ENCODE data around the gene LDLRAD4. TPM values are rescaled to one million over a fixed set of nuclear protein-coding genes. Genes with fewer than 3 reads are reported as not detected.
A peak's percentile ranks its signal among the peaks of the same experiment; 100 is the strongest.

The LDLRAD4 gene
- total RNA-seq, 1 donor from 2014 or later = 18.4 TPM

DNA sequence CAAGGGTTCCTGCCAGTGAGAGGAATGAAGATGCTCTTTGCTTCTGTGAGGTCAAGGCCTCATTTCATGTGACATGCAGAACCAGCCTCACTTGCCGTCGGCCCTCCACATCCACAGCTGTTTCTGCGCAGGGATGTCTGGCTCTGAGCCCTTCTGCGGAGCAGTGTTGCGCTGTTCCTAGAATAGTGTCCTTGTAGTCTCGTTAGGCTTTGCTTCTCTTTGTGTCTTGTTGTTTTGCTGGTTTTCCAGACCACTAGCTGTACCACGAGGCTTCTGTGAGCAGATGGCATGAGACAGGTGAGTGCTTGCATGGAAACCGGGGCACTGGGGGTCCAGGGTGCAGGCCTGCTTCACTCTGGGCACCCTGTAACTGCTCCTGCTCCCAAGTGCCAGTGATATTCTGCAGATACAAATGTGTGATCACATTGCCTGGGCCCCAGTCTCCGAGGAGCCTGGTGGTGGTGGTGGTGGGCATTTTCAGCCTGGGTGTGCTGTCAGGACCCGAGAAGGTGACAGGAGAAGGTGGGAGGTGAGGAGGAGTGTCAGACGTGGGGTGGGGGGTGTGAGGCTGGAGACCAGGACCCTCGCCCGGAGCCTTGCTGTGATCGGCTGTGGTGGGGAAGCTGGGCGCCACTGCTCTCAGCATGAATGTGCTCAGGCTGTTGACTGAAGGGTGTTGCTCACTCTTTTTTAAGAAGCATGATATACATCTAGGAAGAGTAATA is 34.3 kb downstream of the LDLRAD4 start:
- no peak for ATAC-seq
- DNase-seq = peak; percentile 36
- Histone ChIP-seq H3K36me3 (no peaks in the 10 kb centered on the region), H3K9me3 (no peaks in the 10 kb centered on the region), H3K4me3 (no peak overlapping the region), H3K27ac (no peak overlapping the region), H3K27me3 (no peaks in the 10 kb centered on the region), H3K4me1 (no peaks in the 10 kb centered on the region)
- intact Hi-C loops (cut with DNase I) = no loop called here
- TF ChIP-seq, protein P1, sequence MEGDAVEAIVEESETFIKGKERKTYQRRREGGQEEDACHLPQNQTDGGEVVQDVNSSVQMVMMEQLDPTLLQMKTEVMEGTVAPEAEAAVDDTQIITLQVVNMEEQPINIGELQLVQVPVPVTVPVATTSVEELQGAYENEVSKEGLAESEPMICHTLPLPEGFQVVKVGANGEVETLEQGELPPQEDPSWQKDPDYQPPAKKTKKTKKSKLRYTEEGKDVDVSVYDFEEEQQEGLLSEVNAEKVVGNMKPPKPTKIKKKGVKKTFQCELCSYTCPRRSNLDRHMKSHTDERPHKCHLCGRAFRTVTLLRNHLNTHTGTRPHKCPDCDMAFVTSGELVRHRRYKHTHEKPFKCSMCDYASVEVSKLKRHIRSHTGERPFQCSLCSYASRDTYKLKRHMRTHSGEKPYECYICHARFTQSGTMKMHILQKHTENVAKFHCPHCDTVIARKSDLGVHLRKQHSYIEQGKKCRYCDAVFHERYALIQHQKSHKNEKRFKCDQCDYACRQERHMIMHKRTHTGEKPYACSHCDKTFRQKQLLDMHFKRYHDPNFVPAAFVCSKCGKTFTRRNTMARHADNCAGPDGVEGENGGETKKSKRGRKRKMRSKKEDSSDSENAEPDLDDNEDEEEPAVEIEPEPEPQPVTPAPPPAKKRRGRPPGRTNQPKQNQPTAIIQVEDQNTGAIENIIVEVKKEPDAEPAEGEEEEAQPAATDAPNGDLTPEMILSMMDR (IDR thresholded peaks at IDR 0.05) = no peak

DNA sequence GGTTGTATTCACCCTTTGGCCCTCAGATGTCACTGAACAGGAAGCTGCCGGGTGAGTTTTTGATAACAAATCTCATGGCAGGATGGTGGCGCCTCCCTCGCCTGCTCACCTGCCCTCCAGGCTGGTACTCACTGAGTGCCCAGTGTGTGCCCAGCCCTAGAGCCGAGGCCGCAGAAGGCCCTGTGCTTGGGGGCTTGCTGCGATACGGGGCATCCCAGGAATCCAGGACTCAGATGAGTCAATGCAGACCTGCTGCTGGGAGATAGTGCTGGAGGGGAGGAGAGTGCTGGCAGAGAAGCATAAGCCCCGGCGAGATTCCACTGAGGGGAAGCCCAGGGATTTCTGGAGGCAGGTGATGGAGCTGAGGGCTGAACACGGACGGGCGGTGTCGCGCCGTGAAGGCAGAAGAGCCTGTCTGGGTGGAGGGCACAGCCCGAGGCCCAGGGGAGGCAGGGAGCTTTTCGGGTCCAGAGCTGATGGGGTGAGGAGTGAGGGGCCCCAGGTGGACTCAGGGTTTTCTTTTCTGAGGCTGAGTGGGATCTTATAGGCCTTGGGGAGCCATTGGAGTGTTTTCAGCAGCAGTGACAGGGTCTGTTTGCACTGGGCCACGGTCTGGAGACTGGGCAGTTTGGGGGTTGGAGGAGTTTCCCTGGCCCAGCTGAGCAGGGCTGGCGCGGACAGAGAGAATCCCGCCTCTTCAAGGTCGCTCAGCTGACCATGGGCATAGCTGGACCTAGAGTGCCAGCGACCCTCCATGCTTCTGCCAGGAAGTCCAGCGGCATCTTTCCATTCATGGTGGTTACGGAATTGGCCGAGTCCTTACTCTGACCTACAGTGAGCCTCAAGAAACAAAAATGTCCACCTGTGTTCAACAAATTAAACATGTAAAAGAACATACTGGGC is 35.5 kb downstream of the LDLRAD4 start:
- peaks cover 5% of the 10 kb centered on the region for H3K4me1 ChIP-seq
- H3K4me3 ChIP-seq = no peak overlapping the region
- H3K36me3 ChIP-seq = no peaks in the 10 kb centered on the region
- TF ChIP-seq, protein P1 (IDR thresholded peaks at IDR 0.05) = no peak
- DNase-seq = peak; percentile 51
- intact Hi-C loops (cut with DNase I) = no loop called here
- no peak for ATAC-seq
- no peaks in the 10 kb centered on the region for H3K9me3 ChIP-seq
- no peak overlapping the region for H3K27ac ChIP-seq
- no peaks in the 10 kb centered on the region for H3K27me3 ChIP-seq

DNA sequence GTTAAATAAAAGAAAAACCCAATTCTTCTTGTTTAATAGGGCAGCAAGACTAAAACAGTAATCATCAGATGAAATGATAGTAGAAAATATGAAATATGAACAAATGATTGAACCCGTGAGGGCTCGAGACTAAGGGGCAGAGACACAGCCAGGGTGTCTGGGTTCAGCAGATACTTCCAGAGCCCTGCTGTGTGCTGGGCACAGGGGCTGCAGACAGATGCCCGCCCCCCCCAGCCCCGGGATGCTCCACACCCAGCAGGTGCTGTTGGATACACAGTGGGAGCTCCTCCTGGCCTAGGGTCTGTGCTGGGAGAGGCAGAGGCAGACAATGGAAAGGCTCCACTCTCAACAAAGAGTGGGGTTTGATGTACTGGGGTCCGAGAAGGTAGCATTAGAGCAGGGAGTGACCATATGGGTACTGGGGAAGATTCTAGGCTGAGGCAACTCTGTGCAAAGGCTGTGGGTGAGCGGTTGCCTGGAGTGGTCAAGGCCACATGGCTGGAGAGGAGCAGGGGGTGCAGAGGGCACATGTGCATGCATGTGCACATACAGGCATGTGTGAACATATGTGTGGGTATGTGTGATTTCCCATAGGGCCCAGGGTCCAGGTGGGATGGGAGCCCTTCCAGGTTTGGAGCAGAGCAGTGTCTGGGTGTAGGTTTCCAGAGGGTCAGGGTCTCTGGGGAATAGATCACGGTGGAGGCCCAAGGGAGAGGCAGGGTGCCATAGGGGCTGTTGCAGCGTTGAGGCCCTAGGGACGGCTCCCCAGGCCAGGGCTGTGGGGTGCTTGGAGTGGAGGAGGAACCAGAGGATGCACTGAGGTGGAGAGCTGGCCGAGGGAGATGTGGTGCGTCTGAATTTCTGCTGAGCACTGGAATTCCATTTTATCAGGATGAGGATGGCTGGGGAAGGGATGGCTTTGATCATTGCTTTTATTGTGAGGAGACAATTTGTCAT is 36.7 kb downstream of the LDLRAD4 start:
- no peak overlapping the region for H3K4me3 ChIP-seq
- no peak overlapping the region for H3K27ac ChIP-seq
- TF ChIP-seq, protein P1 (IDR thresholded peaks at IDR 0.05) = no peak
- no peaks in the 10 kb centered on the region for H3K9me3 ChIP-seq
- H3K4me1 ChIP-seq = peaks cover 17% of the 10 kb centered on the region
- H3K36me3 ChIP-seq = no peaks in the 10 kb centered on the region
- ATAC-seq = peak; percentile 18
- H3K27me3 ChIP-seq = no peaks in the 10 kb centered on the region
- peak; percentile 40 for DNase-seq
- intact Hi-C loops (cut with DNase I) = no loop called here

DNA sequence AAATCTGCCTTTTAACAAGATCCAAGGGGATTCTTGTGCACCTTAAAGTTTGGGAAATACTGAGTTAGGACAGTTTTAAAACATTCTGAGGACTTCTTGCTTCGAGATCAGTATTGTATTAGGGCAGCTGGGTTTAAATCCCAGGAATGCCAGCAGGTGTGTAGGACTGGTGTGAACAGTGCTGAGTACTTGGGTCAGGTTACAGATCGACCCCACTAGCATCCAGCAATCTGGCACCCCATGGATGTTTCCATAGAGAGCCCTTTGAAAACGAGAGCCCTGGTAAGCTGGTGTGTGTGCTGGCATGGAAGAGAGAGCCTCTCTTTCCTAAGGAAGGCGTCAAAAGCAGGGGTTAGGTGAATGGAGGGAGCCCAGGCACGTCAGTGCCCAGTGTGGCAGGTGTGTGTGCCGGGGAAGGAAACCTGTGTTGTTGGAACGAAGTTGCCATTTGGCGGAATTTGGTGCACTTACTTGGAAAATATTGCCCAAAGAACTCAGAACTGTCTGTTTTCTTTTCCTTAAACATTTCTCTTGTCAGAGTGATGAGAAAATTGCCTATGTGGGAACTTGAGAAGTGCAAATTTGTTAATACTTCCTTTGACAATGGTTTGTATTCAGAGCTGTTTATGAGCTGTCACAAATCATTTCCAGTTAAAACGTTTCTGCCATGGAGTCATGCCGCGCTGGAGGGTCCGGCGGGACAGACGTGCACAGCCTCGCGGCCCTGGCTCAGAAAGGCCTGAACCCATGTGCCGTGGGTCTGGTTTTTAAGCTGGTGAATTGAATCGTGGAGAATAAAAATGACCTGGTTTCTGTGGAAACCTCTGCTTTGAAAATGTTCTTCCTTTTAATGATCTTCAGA is 38.1 kb downstream of the LDLRAD4 start:
- DNase-seq (peak; percentile 21), ATAC-seq (no peak)
- TF ChIP-seq, protein P1 (IDR thresholded peaks at IDR 0.05) = no peak
- intact Hi-C loops (cut with DNase I) = no loop called here
- peaks cover 30% of the 10 kb centered on the region for H3K4me1 ChIP-seq
- no peak overlapping the region for H3K27ac ChIP-seq
- H3K4me3 ChIP-seq = no peak overlapping the region
- no peaks in the 10 kb centered on the region for H3K27me3 ChIP-seq
- no peaks in the 10 kb centered on the region for H3K9me3 ChIP-seq
- H3K36me3 ChIP-seq = no peaks in the 10 kb centered on the region

Data from upper lobe of right lung (tissue), 1 donor.